ENCODE data around the gene FMNL3.

The FMNL3 gene

GRCh38 chr12:49649445-49649844 is 57.8 kb downstream of the FMNL3 start:
- no peak for DNase-seq (ENCODE audit: low read depth)
- no peak overlapping the region for H3K4me3 ChIP-seq (ENCODE audit: low read length)
- no peak for TF ChIP-seq CTCF (IDR thresholded peaks at IDR 0.05; ENCODE audit: insufficient read depth, low read depth, low read length, missing control alignments)

GRCh38 chr12:49648712-49649003 is 58.5 kb downstream of the FMNL3 start:
- H3K4me3 ChIP-seq (ENCODE audit: low read length) = no peak overlapping the region
- DNase-seq (ENCODE audit: low read depth) = no peak
- TF ChIP-seq CTCF (IDR thresholded peaks at IDR 0.05; ENCODE audit: insufficient read depth, low read depth, low read length, missing control alignments) = no peak

- H3K4me3 ChIP-seq (ENCODE audit: low read length) = no peak overlapping the region
- DNase-seq (ENCODE audit: low read depth) = no peak
- TF ChIP-seq CTCF (IDR thresholded peaks at IDR 0.05; ENCODE audit: insufficient read depth, low read depth, low read length, missing control alignments) = no peak
These were observed 59.1 kb downstream of the FMNL3 start for GRCh38 chr12:49647827-49648711.

- H3K4me3 ChIP-seq (ENCODE audit: low read length) = no peak overlapping the region
- DNase-seq (ENCODE audit: low read depth) = no peak
- no peak for TF ChIP-seq CTCF (IDR thresholded peaks at IDR 0.05; ENCODE audit: insufficient read depth, low read depth, low read length, missing control alignments)
These were observed 60.1 kb downstream of the FMNL3 start for GRCh38 chr12:49646871-49647654.

- no peak overlapping the region for H3K4me3 ChIP-seq (ENCODE audit: low read length)
- TF ChIP-seq CTCF (IDR thresholded peaks at IDR 0.05; ENCODE audit: insufficient read depth, low read depth, low read length, missing control alignments) = no peak
- no peak for DNase-seq (ENCODE audit: low read depth)
These were observed 60.8 kb downstream of the FMNL3 start for GRCh38 chr12:49646331-49646830.

GRCh38 chr12:49645146-49646039 is 61.8 kb downstream of the FMNL3 start:
- TF ChIP-seq CTCF (IDR thresholded peaks at IDR 0.05; ENCODE audit: insufficient read depth, low read depth, low read length, missing control alignments) = no peak
- DNase-seq (ENCODE audit: low read depth) = no peak
- no peak overlapping the region for H3K4me3 ChIP-seq (ENCODE audit: low read length)

All from epithelial cell of esophagus (primary cell).